ENCODE measurements around the gene POLR2M.

Gene POLR2M

GRCh38 chr15:57706405-57707209 lies at the start of gene POLR2M:
POLR2M (plus strand) TSS chr15:57706714; CDS start chr15:57706843, 129 bp downstream.
- peak; percentile 67 for FAIRE-seq
- DNase-seq (ENCODE audit: low spot score) = peak; percentile 90

- no peak for FAIRE-seq
Observed at GRCh38 chr15:57657619-57658018, 48.9 kb upstream of the POLR2M start.

GRCh38 chr15:57662091-57662744 lies 44.3 kb upstream of the POLR2M start:
- no peak for DNase-seq (ENCODE audit: low spot score)
- FAIRE-seq = no peak

More at GRCh38 chr15:57657619-57658018, 48.9 kb upstream of the POLR2M start:
- DNase-seq (ENCODE audit: low spot score) = no peak

- DNase-seq (ENCODE audit: low spot score) (no peak), FAIRE-seq (no peak)
Observed at GRCh38 chr15:57662802-57663201, 43.7 kb upstream of the POLR2M start.

GRCh38 chr15:57663262-57663661 lies 43.3 kb upstream of the POLR2M start:
- FAIRE-seq (no peak), DNase-seq (ENCODE audit: low spot score) (no peak)

- FAIRE-seq (no peak), DNase-seq (ENCODE audit: low spot score) (no peak)
Observed at GRCh38 chr15:57665194-57665593, 41.3 kb upstream of the POLR2M start.

GRCh38 chr15:57665939-57666338 lies 40.6 kb upstream of the POLR2M start:
- DNase-seq (ENCODE audit: low spot score) (no peak), FAIRE-seq (no peak)

- DNase-seq (ENCODE audit: low spot score) = peak; percentile 33
- peak; percentile 21 for FAIRE-seq
Observed at GRCh38 chr15:57667171-57667849, 39.2 kb upstream of the POLR2M start.

GRCh38 chr15:57668016-57668415 lies 38.5 kb upstream of the POLR2M start:
- FAIRE-seq = no peak
- no peak for DNase-seq (ENCODE audit: low spot score)

- FAIRE-seq = no peak
- DNase-seq (ENCODE audit: low spot score) = no peak
Observed at GRCh38 chr15:57671636-57672035, 34.9 kb upstream of the POLR2M start.

GRCh38 chr15:57675481-57676181 lies 30.9 kb upstream of the POLR2M start:
- DNase-seq (ENCODE audit: low spot score) (no peak), FAIRE-seq (no peak)

GRCh38 chr15:57676585-57676984 lies 29.9 kb upstream of the POLR2M start:
- DNase-seq (ENCODE audit: low spot score) = no peak
- FAIRE-seq = no peak

GRCh38 chr15:57677204-57677603 lies 29.3 kb upstream of the POLR2M start:
- DNase-seq (ENCODE audit: low spot score) = no peak
- no peak for FAIRE-seq

- FAIRE-seq = peak; percentile 22
- peak; percentile 62 for DNase-seq (ENCODE audit: low spot score)
Observed at GRCh38 chr15:57680021-57680420, 26.5 kb upstream of the POLR2M start.

- DNase-seq (ENCODE audit: low spot score) = no peak
- FAIRE-seq = no peak
Observed at GRCh38 chr15:57681011-57681410, 25.5 kb upstream of the POLR2M start.

- DNase-seq (ENCODE audit: low spot score) (no peak), FAIRE-seq (no peak)
Observed at GRCh38 chr15:57683481-57683880, 23.0 kb upstream of the POLR2M start.

- DNase-seq (ENCODE audit: low spot score) = no peak
- FAIRE-seq = no peak
Observed at GRCh38 chr15:57684491-57685151, 21.9 kb upstream of the POLR2M start.

GRCh38 chr15:57685306-57686095 lies 21.0 kb upstream of the POLR2M start:
- no peak for DNase-seq (ENCODE audit: low spot score)
- no peak for FAIRE-seq

GRCh38 chr15:57686657-57687056 lies 19.9 kb upstream of the POLR2M start:
- DNase-seq (ENCODE audit: low spot score) (no peak), FAIRE-seq (no peak)

GRCh38 chr15:57690341-57690966 lies 16.1 kb upstream of the POLR2M start:
- FAIRE-seq (no peak), DNase-seq (ENCODE audit: low spot score) (no peak)
